HepG2 (cell line): ENCODE data around the gene CEP104. TPM values are rescaled to one million over a fixed set of nuclear protein-coding genes. Genes with fewer than 3 reads are reported as not detected.

Experiments used
- ATAC-seq: fragments of 200-7000 bp; cut with Tn5 transposase; 3 replicates; pipeline ENCODE4 v1.9.1; 2020; ENCODE audit warnings: mild to moderate bottlenecking, moderate library complexity
- BruUV-seq: library from RNA; stranded (reverse); fragments of 400-500 nt; replicated peaks from 2 replicates; lab custom pipeline; 2021; lab: Mats Ljungman, UMichigan
- CTCF ChIA-PET: fragments of 300-600 bp; formaldehyde crosslinking; extraction: SDS; loops from one replicate; lab custom pipeline; 2021; ENCODE audit warnings: low total read pairs, inconsistent platforms, low intra/inter-chr PET ratio; lab: Yijun Ruan, JAX
- POLR2A ChIA-PET: fragments of 350-600 bp; sonication (Branson Sonifier 250); formaldehyde crosslinking; loops from one replicate; lab custom pipeline; 2020; ENCODE audit warnings: antibody characterized with exemption, inconsistent platforms; lab: Yijun Ruan, JAX
- DNase-seq: peaks from one replicate; pipeline ENCODE4 v3.0.0-alpha.2; 2015; ENCODE audit warnings: low spot score
- FAIRE-seq: peaks from 3 replicates; lab custom pipeline; 2011; peaks lifted over from hg19 to GRCh38; lab: Jason Lieb, UNC
- H2AFZ ChIP-seq: one replicate; pipeline ENCODE4 v1.6.1; 2011; ENCODE audit warnings: low read length, inconsistent platforms
- H3K27ac ChIP-seq: fragments of 300-600 bp; 3 replicates; pipeline ENCODE4 v1.8.0; 2011; ENCODE audit warnings: mixed run types, mild to moderate bottlenecking, mixed read lengths, low read length, inconsistent platforms; ENCODE audit not compliant: insufficient read depth; ENCODE audit errors: extremely low read length
- H3K27me3 ChIP-seq, 2 experiments: fragments of 200-600 bp in 1 of 2; 2 replicates in 1 of 2; 3 replicates in 1 of 2; pipeline versions ENCODE4 v1.6.0 to v1.8.0; 2011; ENCODE audit warnings: low read length in 2 of 2, mild to moderate bottlenecking in 2 of 2, moderate library complexity in 2 of 2, inconsistent platforms in 1 of 2; ENCODE audit not compliant: insufficient read depth in 2 of 2, control insufficient read depth in 1 of 2
- H3K36me3 ChIP-seq, 2 experiments: fragments of 200-600 bp in 1 of 2; replicated peaks in 1 of 2; 2 replicates in 1 of 2; 3 replicates in 1 of 2; pipeline versions ENCODE4 v1.5.1 to v1.8.0; 2011; ENCODE audit warnings: low read length in 2 of 2, inconsistent platforms in 1 of 2; ENCODE audit not compliant: insufficient read depth in 2 of 2, control insufficient read depth in 1 of 2
- H3K4me1 ChIP-seq: 2 replicates; pipeline ENCODE4 v1.5.1; 2012; ENCODE audit warnings: low read length, inconsistent platforms; ENCODE audit not compliant: insufficient read depth
- H3K4me2 ChIP-seq: 2 replicates; pipeline ENCODE4 v1.6.0; 2011; ENCODE audit warnings: low read depth, low read length, inconsistent platforms
- H3K4me3 ChIP-seq, 3 experiments: fragments of 200-600 bp in 1 of 3; sonication (generic), shearing (Covaris generic) in 1 of 3; replicated peaks in 1 of 3; 2 replicates each; pipeline ENCODE4 v1.5.1; 2011 to 2016; ENCODE audit warnings: low read length in 3 of 3, inconsistent platforms in 2 of 3, low read depth in 2 of 3, mild to moderate bottlenecking in 2 of 3, control low read depth in 1 of 3, mixed read lengths in 1 of 3; ENCODE audit not compliant: insufficient read depth in 1 of 3
- H3K79me2 ChIP-seq: one replicate; pipeline ENCODE4 v1.6.1; 2011; ENCODE audit warnings: low read length, inconsistent platforms; ENCODE audit not compliant: insufficient read depth
- H3K9ac ChIP-seq: 2 replicates; pipeline ENCODE4 v1.6.0; 2011; ENCODE audit warnings: mild to moderate bottlenecking, low read depth, low read length, inconsistent platforms; ENCODE audit not compliant: insufficient read depth
- H3K9me3 ChIP-seq: 2 replicates; pipeline ENCODE4 v1.5.1; 2012; ENCODE audit warnings: mild to moderate bottlenecking, low read length
- H4K20me1 ChIP-seq: 2 replicates; pipeline ENCODE4 v1.6.0; 2011; ENCODE audit warnings: inconsistent platforms, mild to moderate bottlenecking, low read length, moderate library complexity; ENCODE audit not compliant: insufficient read depth
- CERS6 ChIP-seq: sonication (generic); formaldehyde crosslinking; IDR thresholded peaks from 2 replicates; pipeline ENCODE4 v1.5.0; 2020; ENCODE audit warnings: missing genetic modification reagents
- GPBP1L1 ChIP-seq: sonication (generic); formaldehyde crosslinking; IDR thresholded peaks from 2 replicates; pipeline ENCODE4 v1.5.0; 2020; ENCODE audit warnings: mild to moderate bottlenecking, missing genetic modification reagents
- HNF1B ChIP-seq: sonication (generic); formaldehyde crosslinking; IDR thresholded peaks from 2 replicates; pipeline ENCODE4 v1.5.1; 2020; ENCODE audit warnings: mild to moderate bottlenecking, moderate library complexity, missing genetic modification reagents
- ZBTB43 ChIP-seq: sonication (generic); formaldehyde crosslinking; conservative IDR thresholded peaks from 2 replicates; pipeline ENCODE4 v1.4.0; 2020; ENCODE audit warnings: missing genetic modification reagents
- WGBS: methylation state at CpG from one replicate; pipeline ENCODE4 v1.1.6; 2017; ENCODE audit warnings: low lambda C conversion rate; 5-methylcytosine and 5-hydroxymethylcytosine counted together
- in situ Hi-C: cut with HindIII; loops from 2 replicates; pipeline ENCODE4 v1.10.0; 2017; ENCODE audit warnings: low pct_unique_long_range_greater_than_20kb; ENCODE audit not compliant: extremely low pct_ligation_motif_present
- intact Hi-C: fragments of 100-400 bp; cut with micrococcal nuclease; formaldehyde crosslinking; loops from one replicate; pipeline ENCODE4 v1.10.0; 2022; ENCODE audit not compliant: unreplicated experiment
- polyA plus RNA-seq, 8 experiments: library from polyadenylated mRNA; depleted of rRNA in 3 of 8; stranded (reverse) in 7 of 8; unstranded in 1 of 8; fragments of >200 nt; fragmentation: Illumina TruSeq in 4 of 8; extraction: Trizol in 4 of 8; gene quantifications; 2 replicates each; pipeline versions ENCODE4 v1.2.1 to v1.2.3, GENCODE V29; 2011 to 2016; ENCODE audit warnings: low read depth in 4 of 8, missing spikeins in 1 of 8, mixed read lengths in 1 of 8; ENCODE audit not compliant: insufficient read depth in 1 of 8
- total RNA-seq, 5 experiments: library from RNA; depleted of rRNA; stranded (reverse); fragments of >200 nt; fragmentation: Illumina TruSeq; extraction: Trizol; gene quantifications; 2 replicates each; pipeline ENCODE4 v1.2.3, GENCODE V29; 2016; ENCODE audit warnings: low read depth in 1 of 5
- TF ChIP-seq, protein P1 (sequence below): sonication (generic); formaldehyde crosslinking; IDR thresholded peaks from 2 replicates; pipeline ENCODE4 v1.5.0; 2020; ENCODE audit warnings: missing genetic modification reagents, mild to moderate bottlenecking, borderline replicate concordance

CEP104 gene
- total and polyA plus RNA-seq, 2 of the 13 experiments (the other 11 are each of a cell fraction or from before 2014, with no cell fraction given): 20.4 to 30.1 TPM

GRCh38 chr1:3852091-3852490, 4.9 kb downstream of the CEP104 start:
- no TSS peak for BruUV-seq
- Histone ChIP-seq H3K27ac (no peak overlapping the region), H3K36me3 (peaks cover 10 to 26% of the 10 kb centered on the region in 2 experiments), H2AFZ (no peak overlapping the region), H3K4me1 (peaks cover 19% of the 10 kb centered on the region), H3K79me2 (peaks cover 20% of the 10 kb centered on the region), H3K27me3 (no peaks in the 10 kb centered on the region; a peak in 1 of 5 replicates), H3K4me3 (no peak overlapping the region), H3K9ac (no peak overlapping the region), H4K20me1 (no peaks in the 10 kb centered on the region), H3K4me2 (no peak overlapping the region), H3K9me3 (no peaks in the 10 kb centered on the region)
- in situ Hi-C loops: no loop called here
- ChIA-PET CTCF (no interaction called here), POLR2A (no interaction called here)
- intact Hi-C loops: no loop called here
- no peak for DNase-seq
- no peak for ATAC-seq
- TF ChIP-seq CERS6 (CRISPR knock-in tag): no peak
- TF ChIP-seq ZBTB43 (CRISPR knock-in tag): no peak
- TF ChIP-seq, protein P1, sequence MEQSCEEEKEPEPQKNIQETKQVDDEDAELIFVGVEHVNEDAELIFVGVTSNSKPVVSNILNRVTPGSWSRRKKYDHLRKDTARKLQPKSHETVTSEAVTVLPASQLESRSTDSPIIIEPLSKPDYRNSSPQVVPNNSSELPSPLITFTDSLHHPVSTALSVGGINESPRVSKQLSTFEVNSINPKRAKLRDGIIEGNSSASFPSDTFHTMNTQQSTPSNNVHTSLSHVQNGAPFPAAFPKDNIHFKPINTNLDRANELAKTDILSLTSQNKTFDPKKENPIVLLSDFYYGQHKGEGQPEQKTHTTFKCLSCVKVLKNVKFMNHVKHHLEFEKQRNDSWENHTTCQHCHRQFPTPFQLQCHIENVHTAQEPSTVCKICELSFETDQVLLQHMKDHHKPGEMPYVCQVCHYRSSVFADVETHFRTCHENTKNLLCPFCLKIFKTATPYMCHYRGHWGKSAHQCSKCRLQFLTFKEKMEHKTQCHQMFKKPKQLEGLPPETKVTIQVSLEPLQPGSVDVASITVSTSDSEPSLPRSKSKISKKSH: no peak
- no peak for TF ChIP-seq GPBP1L1 (CRISPR knock-in tag)
- TF ChIP-seq HNF1B (CRISPR knock-in tag): no peak
- FAIRE-seq: no peak
- WGBS: 95% methylated on average over 7 of the region's 12 CpGs
